DOHH2 (cell line): ENCODE data around the gene PDF.

ENCODE experiments used
- EZH2phosphoT487 ChIP-seq: fragments of 200-600 bp; sonication (generic); IDR thresholded peaks from 2 replicates; pipeline ENCODE4 v1.6.1; 2017; ENCODE audit warnings: borderline replicate concordance, mild to moderate bottlenecking, antibody characterized with exemption, low read length, moderate library complexity, mixed read lengths
- TF ChIP-seq, protein P1 (sequence below): fragments of 200-600 bp; sonication (generic); IDR thresholded peaks from one replicate; pipeline ENCODE4 v1.5.1; 2014; ENCODE audit warnings: antibody characterized with exemption, mild to moderate bottlenecking, low read depth, low read length; ENCODE audit not compliant: poor library complexity, severe bottlenecking

DNA sequence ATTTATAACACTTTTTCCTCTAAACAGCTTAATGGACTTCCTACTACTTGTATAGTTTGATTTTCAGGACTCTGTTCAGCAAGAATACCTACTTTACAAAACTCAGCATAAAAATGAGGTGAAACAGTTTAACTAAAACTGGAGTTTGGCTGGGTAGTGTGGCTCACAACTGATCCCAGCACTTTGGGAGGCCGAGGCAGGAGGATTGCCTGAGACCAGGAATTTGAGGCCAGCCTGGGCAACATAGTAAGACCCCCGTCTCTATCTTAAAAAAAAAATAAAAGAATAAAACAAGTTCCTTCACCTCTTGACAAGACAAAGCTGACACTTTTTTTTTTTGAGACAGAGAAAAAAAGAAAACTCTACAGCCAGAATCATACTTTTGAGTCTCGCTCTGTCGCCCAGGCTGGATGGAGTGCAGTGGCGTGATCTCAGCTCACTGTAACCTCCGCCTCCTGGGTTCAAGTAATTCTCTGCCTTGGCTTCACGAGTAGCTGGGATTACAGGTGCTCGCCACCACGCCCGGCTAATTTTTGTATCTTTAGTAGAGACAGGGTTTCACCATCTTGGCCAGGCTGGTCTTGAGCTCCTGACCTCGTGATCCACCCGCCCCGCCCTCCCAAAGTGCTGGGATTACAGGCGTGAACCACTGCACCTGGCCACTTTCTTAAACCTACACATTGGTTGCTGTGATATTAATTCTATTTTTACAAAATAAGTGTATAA is 2.6 kb downstream of the PDF start:
- TF ChIP-seq, protein P1, sequence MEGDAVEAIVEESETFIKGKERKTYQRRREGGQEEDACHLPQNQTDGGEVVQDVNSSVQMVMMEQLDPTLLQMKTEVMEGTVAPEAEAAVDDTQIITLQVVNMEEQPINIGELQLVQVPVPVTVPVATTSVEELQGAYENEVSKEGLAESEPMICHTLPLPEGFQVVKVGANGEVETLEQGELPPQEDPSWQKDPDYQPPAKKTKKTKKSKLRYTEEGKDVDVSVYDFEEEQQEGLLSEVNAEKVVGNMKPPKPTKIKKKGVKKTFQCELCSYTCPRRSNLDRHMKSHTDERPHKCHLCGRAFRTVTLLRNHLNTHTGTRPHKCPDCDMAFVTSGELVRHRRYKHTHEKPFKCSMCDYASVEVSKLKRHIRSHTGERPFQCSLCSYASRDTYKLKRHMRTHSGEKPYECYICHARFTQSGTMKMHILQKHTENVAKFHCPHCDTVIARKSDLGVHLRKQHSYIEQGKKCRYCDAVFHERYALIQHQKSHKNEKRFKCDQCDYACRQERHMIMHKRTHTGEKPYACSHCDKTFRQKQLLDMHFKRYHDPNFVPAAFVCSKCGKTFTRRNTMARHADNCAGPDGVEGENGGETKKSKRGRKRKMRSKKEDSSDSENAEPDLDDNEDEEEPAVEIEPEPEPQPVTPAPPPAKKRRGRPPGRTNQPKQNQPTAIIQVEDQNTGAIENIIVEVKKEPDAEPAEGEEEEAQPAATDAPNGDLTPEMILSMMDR = no peak
- no peak for TF ChIP-seq EZH2phosphoT487
